ENCODE results near the gene SYNGR3.

SYNGR3 gene

DNA sequence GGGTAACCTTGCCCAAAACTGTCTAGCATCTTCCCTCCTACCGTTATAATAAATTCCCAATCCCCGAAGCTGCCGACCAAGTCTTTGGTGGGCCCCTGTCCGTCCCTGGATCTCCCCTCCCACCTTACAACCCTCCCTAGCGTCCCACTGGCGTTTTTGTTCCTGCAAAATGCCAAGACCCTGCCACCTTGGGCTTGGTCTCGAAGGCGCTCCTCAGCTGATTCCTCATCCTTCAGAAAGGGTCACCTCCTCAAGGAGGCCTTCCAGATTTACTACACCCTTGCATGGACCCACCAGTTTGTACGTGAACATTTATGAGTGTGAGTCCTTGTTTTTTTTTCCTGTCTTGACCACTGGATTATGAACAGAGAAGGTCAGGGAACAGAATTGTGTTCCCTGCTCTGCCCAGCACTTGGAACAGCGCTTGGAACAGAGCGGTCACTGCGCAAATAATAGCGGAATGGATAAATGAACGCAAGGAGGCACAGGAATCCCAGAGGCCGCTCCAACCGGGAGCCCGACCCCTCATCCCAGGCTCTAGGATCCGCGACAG is 6.7 kb upstream of the SYNGR3 start:
- no peak for TF ChIP-seq SIN3A (IDR thresholded peaks at IDR 0.05; ENCODE audit: borderline replicate concordance, insufficient read depth, low read length)
- no peak for TF ChIP-seq FOXP2 (optimal IDR thresholded peaks at IDR 0.05; ENCODE audit: borderline replicate concordance, extremely low read depth, extremely low read length, insufficient read depth)
- TF ChIP-seq TAF1 (IDR thresholded peaks at IDR 0.05; ENCODE audit: borderline replicate concordance, insufficient read depth, low read length), result no peak
- TF ChIP-seq POLR2AphosphoS5 (IDR thresholded peaks at IDR 0.05; ENCODE audit: low read depth, low read length), result no peak
- TF ChIP-seq, protein P1, sequence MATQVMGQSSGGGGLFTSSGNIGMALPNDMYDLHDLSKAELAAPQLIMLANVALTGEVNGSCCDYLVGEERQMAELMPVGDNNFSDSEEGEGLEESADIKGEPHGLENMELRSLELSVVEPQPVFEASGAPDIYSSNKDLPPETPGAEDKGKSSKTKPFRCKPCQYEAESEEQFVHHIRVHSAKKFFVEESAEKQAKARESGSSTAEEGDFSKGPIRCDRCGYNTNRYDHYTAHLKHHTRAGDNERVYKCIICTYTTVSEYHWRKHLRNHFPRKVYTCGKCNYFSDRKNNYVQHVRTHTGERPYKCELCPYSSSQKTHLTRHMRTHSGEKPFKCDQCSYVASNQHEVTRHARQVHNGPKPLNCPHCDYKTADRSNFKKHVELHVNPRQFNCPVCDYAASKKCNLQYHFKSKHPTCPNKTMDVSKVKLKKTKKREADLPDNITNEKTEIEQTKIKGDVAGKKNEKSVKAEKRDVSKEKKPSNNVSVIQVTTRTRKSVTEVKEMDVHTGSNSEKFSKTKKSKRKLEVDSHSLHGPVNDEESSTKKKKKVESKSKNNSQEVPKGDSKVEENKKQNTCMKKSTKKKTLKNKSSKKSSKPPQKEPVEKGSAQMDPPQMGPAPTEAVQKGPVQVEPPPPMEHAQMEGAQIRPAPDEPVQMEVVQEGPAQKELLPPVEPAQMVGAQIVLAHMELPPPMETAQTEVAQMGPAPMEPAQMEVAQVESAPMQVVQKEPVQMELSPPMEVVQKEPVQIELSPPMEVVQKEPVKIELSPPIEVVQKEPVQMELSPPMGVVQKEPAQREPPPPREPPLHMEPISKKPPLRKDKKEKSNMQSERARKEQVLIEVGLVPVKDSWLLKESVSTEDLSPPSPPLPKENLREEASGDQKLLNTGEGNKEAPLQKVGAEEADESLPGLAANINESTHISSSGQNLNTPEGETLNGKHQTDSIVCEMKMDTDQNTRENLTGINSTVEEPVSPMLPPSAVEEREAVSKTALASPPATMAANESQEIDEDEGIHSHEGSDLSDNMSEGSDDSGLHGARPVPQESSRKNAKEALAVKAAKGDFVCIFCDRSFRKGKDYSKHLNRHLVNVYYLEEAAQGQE (IDR thresholded peaks at IDR 0.05; ENCODE audit: insufficient read depth in 1 of 2, low read depth in 2 of 2, low read length in 2 of 2), result no peak

DNA sequence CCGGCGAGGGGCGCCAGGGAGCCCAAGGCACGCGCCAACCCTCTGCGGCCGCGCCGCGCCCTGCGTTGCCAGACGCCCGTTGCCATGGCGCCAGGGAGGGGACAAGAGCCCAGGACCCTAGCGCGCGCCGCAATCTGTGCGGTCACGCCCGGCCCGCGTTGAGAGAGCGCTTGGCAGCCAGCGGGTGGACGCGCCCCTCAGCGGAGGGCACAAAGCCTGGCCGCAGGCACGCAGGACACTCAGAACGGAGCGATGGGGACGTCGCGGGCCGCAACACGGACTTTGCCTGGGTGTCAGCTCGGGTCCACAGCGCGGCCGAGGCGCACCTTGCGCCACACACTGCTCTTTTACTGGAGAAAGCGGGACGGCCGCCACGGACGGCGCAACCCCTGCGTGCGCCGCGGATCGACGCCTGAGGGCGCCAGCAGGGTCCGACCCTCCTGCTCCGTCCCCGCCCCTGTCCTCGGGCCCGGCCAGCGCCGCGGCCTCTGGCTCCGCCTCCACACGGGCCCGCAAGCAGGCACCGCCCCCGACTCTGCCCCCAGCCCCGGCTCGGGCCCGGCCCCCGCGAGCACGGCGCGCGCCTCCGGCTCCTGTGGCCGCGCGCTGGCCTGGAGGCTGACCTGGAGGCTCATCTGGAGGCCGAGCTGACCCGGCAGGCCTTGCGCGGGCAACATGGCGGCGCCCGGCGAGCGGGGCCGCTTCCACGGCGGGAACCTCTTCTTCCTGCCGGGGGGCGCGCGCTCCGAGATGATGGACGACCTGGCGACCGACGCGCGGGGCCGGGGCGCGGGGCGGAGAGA is 6.0 kb upstream of the SYNGR3 start, which contains the start of gene GFER:
TSS of gene GFER (plus strand) at position 650 of the 803 bp plus-strand sequence. CDS start at position 676, 26 bp downstream.
- TF ChIP-seq SIN3A (IDR thresholded peaks at IDR 0.05; ENCODE audit: borderline replicate concordance, insufficient read depth, low read length), result peak; percentile 68; the same call in 1 of the 2 replicates
- TF ChIP-seq POLR2AphosphoS5 (IDR thresholded peaks at IDR 0.05; ENCODE audit: low read depth, low read length), result peak; percentile 64
- peak; percentile 85 for TF ChIP-seq TAF1 (IDR thresholded peaks at IDR 0.05; ENCODE audit: borderline replicate concordance, insufficient read depth, low read length)
- TF ChIP-seq, protein P1 (IDR thresholded peaks at IDR 0.05; ENCODE audit: insufficient read depth in 1 of 2, low read depth in 2 of 2, low read length in 2 of 2), result 0 out of 4 replicates have a peak, but pooled peaks of 1 of the 2 experiments have one; percentile 44
- TF ChIP-seq FOXP2 (optimal IDR thresholded peaks at IDR 0.05; ENCODE audit: borderline replicate concordance, extremely low read depth, extremely low read length, insufficient read depth), result no peak

DNA sequence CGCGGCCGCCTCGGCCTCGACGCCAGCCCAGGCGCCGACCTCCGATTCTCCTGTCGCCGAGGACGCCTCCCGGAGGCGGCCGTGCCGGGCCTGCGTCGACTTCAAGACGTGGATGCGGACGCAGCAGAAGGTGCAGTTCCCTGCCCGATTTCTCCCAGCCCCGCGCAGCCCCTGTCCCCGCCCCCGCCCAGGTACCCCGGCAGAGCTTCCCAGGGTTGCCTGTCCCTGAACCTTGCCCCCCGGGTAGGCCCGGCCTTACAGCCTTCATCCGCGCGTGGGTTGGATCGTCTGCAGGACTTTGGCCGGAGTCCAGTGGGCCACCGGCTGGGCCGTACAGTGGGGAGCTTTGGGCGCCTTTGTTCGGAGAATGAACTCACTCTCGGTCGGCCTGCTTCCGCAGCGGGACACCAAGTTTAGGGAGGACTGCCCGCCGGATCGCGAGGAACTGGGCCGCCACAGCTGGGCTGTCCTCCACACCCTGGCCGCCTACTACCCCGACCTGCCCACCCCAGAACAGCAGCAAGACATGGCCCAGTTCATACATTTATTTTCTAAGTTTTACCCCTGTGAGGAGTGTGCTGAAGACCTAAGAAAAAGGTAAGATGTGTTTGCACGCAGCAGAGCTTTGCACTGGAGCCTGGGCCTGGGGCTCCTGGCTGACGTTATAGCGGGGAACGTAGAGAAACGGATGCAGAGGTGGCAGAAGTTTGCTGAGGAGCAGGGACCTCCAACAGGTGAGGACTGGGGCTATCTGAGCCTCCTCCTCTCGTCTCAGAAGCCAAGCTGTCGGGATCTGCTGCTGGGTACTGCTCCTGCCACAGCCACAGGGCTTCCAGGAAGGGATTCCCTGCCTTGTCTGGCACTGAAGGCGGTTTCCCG is 5.2 kb upstream of the SYNGR3 start:
- TF ChIP-seq FOXP2 (optimal IDR thresholded peaks at IDR 0.05; ENCODE audit: borderline replicate concordance, extremely low read depth, extremely low read length, insufficient read depth), result no peak
- TF ChIP-seq, protein P1 (IDR thresholded peaks at IDR 0.05; ENCODE audit: insufficient read depth in 1 of 2, low read depth in 2 of 2, low read length in 2 of 2), result no peak
- no peak for TF ChIP-seq TAF1 (IDR thresholded peaks at IDR 0.05; ENCODE audit: borderline replicate concordance, insufficient read depth, low read length)
- no peak for TF ChIP-seq POLR2AphosphoS5 (IDR thresholded peaks at IDR 0.05; ENCODE audit: low read depth, low read length)
- no peak for TF ChIP-seq SIN3A (IDR thresholded peaks at IDR 0.05; ENCODE audit: borderline replicate concordance, insufficient read depth, low read length)

DNA sequence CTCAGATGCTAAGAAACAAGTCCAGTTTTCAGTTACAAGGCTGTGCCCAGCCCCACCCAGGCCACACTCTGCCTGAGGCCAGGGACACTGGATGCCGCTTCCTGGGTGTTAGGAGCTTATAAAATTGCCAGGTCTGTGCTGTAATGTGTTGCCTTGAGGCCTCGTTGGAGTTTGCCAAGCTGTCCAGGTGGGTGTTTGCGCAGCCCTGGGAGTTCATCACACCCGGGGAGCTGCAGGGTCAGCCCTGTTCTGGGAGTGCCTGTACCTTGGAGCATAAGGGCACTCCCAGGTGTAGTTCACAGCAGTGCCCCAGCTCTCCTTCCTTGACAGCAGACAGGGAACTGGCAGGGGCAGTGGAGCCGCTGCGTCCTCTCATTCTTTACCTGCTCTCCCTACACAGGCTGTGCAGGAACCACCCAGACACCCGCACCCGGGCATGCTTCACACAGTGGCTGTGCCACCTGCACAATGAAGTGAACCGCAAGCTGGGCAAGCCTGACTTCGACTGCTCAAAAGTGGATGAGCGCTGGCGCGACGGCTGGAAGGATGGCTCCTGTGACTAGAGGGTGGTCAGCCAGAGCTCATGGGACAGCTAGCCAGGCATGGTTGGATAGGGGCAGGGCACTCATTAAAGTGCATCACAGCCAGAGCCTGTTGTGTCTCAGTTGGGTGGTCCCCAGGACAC is 4.2 kb upstream of the SYNGR3 start:
- TF ChIP-seq, protein P1 (IDR thresholded peaks at IDR 0.05; ENCODE audit: insufficient read depth in 1 of 2, low read depth in 2 of 2, low read length in 2 of 2), result no peak
- TF ChIP-seq TAF1 (IDR thresholded peaks at IDR 0.05; ENCODE audit: borderline replicate concordance, insufficient read depth, low read length) (no peak), POLR2AphosphoS5 (IDR thresholded peaks at IDR 0.05; ENCODE audit: low read depth, low read length) (no peak), SIN3A (IDR thresholded peaks at IDR 0.05; ENCODE audit: borderline replicate concordance, insufficient read depth, low read length) (no peak), FOXP2 (optimal IDR thresholded peaks at IDR 0.05; ENCODE audit: borderline replicate concordance, extremely low read depth, extremely low read length, insufficient read depth) (no peak)

Measured in PFSK-1 (cell line).